Sigmoid colon (tissue), 7 donors: ENCODE data around the gene TMPRSS4. TPM values are rescaled to one million over a fixed set of nuclear protein-coding genes. Genes with fewer than 3 reads are reported as not detected.
A peak's percentile ranks its signal among the peaks of the same experiment; 100 is the strongest.

Experiments used
- DNase-seq: peaks from one replicate; pipeline ENCODE4 v3.0.0-alpha.2; 2019
- H3K27ac ChIP-seq, 4 donors: fragments of 200-600 bp; sonication (generic); one replicate each; pipeline ENCODE4 v1.5.1; 2016 to 2019; ENCODE audit warnings: mild to moderate bottlenecking in 1 of 4
- H3K27me3 ChIP-seq, 3 donors: fragments of 200-600 bp; sonication (generic); one replicate each; pipeline ENCODE4 v1.5.1; 2019; ENCODE audit warnings: mild to moderate bottlenecking in 1 of 3
- H3K36me3 ChIP-seq, 4 donors: fragments of 200-600 bp; sonication (generic); one replicate each; pipeline ENCODE4 v1.5.1; 2016 to 2019
- H3K4me1 ChIP-seq, 4 donors: fragments of 200-600 bp; sonication (generic); one replicate each; pipeline ENCODE4 v1.5.1; 2017 to 2019
- H3K4me3 ChIP-seq, 4 donors: fragments of 200-600 bp; sonication (generic); one replicate each; pipeline ENCODE4 v1.5.1; 2017 to 2019; ENCODE audit warnings: mild to moderate bottlenecking in 2 of 4, moderate library complexity in 1 of 4
- H3K9me3 ChIP-seq, 4 donors: fragments of 200-600 bp in 3 of 4; sonication (generic) in 3 of 4; one replicate each; pipeline versions ENCODE4 v1.5.1 to v1.6.1; 2013 to 2019
- CTCF ChIP-seq, 4 experiments: fragments of 450-650 bp in 3 of 4; fragments of 200-600 bp in 1 of 4; IDR thresholded peaks; one replicate each; pipeline ENCODE4 v1.5.1; 2016 to 2019; ENCODE audit warnings: antibody characterized with exemption in 4 of 4, mild to moderate bottlenecking in 3 of 4, moderate library complexity in 2 of 4
- EP300 ChIP-seq, 4 donors: sonication (generic); formaldehyde crosslinking; IDR thresholded peaks; one replicate each; pipeline ENCODE4 v1.6.1; 2017; ENCODE audit warnings: antibody characterized with exemption in 4 of 4
- POLR2A ChIP-seq, 2 donors: fragments of 450-650 bp; IDR thresholded peaks; one replicate each; pipeline ENCODE4 v1.6.1; 2016; ENCODE audit warnings: antibody characterized with exemption in 2 of 2, mild to moderate bottlenecking in 2 of 2, moderate library complexity in 2 of 2
- POLR2AphosphoS5 ChIP-seq, 4 donors: sonication (generic); formaldehyde crosslinking; IDR thresholded peaks; one replicate each; pipeline ENCODE4 v1.6.1; 2017; ENCODE audit warnings: antibody characterized with exemption in 4 of 4
- WGBS, 2 donors: extraction: QIAGEN DNeasy Blood & Tissue Kit; methylation state at CpG; one replicate each; pipeline ENCODE4 v1.1.7; 2013; 5-methylcytosine and 5-hydroxymethylcytosine counted together
- intact Hi-C: fragments of 100-400 bp; cut with DNase I; formaldehyde crosslinking; loops from one replicate; pipeline ENCODE4 v1.15.1; 2023
- polyA plus RNA-seq, 3 donors: library from polyadenylated mRNA; stranded (reverse); fragments of 200-250 nt; gene quantifications; one replicate each; pipeline ENCODE4 v1.2.3, GENCODE V29; 2013
- total RNA-seq, 4 donors: library from RNA; depleted of rRNA; stranded (reverse); fragments of >200 nt; gene quantifications; one replicate each; pipeline ENCODE4 v1.1.0, GENCODE V29; 2016
- donor health status: healthy with polysubstance abuse.
- donor health status: Bipolar disorder and iron deficiency.
- donor health status: healthy.

Gene TMPRSS4
- total and polyA plus RNA-seq, 7 donors, result 1.4 to 134 (median 84.6) TPM; not detected in 3

DNA sequence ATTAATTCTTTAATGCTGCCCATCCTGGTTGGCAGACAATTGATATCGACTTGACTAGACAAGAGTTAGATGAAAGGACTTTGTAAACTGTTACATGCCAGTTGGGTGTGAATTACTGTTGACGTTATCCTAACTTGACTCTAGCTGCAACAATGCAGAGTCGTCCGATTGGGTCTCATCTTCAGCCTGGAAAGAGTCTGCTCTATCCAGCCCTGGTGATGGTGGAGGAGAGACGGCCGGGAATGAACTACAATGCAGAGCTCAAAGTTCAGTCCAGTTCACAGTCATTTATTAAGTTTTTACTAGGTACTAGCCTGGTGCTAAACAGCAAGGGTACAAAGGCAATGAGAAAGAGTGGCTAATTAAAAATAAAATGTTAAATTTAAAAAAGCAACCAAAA lies 14.8 kb downstream of the TMPRSS4 start:
- Histone ChIP-seq H3K4me3 (no peak overlapping the region), H3K9me3 (peaks cover 0 to 7% (median 0%) of the 10 kb centered on the region in 4 donors), H3K27ac (no peak overlapping the region), H3K4me1 (no peaks in the 10 kb centered on the region), H3K36me3 (no peaks in the 10 kb centered on the region), H3K27me3 (peaks cover 0 to 10% (median 0%) of the 10 kb centered on the region in 3 donors)
- TF ChIP-seq EP300 (IDR thresholded peaks at IDR 0.05) (no peak), POLR2A (IDR thresholded peaks at IDR 0.05) (no peak), POLR2AphosphoS5 (IDR thresholded peaks at IDR 0.05) (no peak)
- intact Hi-C loops, result no loop called here
- DNase-seq, result no peak
- WGBS, 2 donors, result 19 to 56% methylated on average over 6 of the region's 6 CpGs

DNA sequence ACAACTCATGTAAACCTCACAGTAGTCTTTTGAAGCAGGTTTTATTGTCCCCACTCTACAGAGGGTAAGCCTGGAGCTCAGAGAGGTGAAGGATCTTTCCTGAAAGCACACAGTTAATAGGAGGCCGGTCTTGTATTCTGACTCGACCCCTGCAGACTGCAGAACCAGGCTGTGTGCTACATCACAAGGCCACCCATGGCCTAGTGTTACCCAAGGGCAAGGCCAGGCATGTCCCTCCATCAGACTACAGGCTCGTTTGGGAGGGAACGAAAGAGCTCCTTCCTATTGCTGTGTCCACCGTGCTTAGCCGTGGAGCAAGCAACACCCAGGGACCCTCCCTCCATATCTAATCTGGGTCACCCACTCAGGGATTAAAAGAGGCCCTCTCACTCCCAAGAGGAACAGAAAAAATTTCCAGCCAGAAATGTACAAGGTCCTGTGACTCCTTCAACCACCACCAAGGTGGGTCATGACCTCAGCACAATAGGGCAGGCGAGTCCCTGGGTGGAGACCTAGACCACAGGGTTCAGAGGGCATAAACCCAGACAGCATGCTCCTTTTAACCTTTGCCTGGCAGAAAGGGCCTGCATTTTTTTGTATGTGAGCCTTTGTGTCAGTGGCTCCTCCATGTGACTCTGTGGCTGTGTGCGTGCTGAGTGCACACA lies 16.2 kb downstream of the TMPRSS4 start:
- Histone ChIP-seq H3K27ac (no peak overlapping the region), H3K4me3 (no peak overlapping the region), H3K4me1 (no peaks in the 10 kb centered on the region), H3K36me3 (no peaks in the 10 kb centered on the region), H3K27me3 (peaks cover 0 to 10% (median 0%) of the 10 kb centered on the region in 3 donors), H3K9me3 (no peaks in the 10 kb centered on the region)
- TF ChIP-seq POLR2AphosphoS5 (IDR thresholded peaks at IDR 0.05) (no peak), EP300 (IDR thresholded peaks at IDR 0.05) (no peak), POLR2A (IDR thresholded peaks at IDR 0.05) (no peak), CTCF (IDR thresholded peaks at IDR 0.05) (no peak)
- intact Hi-C loops, result no loop called here
- no peak for DNase-seq
- 83 to 84% methylated on average over 8 of the region's 8 CpGs for WGBS, 2 donors

DNA sequence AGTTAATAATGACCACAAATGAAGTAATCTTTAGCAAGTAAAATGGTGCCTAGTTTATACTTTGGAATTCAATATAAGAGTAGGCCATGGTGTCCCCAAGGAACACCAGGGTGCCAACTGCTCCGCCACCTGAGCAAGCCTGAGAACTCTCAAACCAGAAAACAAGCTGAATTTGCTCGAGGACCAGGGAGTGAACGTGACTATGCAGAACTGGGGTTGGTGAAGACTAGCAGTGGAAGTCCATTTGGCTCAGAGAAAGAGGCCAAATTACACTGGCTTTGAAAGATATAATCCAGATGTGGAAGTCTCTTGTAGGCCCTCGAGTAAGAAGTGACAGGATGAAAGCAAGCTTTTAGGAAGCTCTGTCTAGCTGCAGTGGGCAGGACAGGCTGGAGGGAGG lies 18.6 kb downstream of the TMPRSS4 start:
- Histone ChIP-seq H3K36me3 (no peaks in the 10 kb centered on the region), H3K27ac (no peak overlapping the region), H3K4me1 (no peaks in the 10 kb centered on the region), H3K4me3 (no peak overlapping the region), H3K9me3 (no peaks in the 10 kb centered on the region), H3K27me3 (peaks cover 0 to 10% (median 0%) of the 10 kb centered on the region in 3 donors)
- WGBS, 2 donors, result 73 to 89% methylated on average over 4 of the region's 4 CpGs
- DNase-seq, result no peak
- intact Hi-C loops, result no loop called here
- no peak for TF ChIP-seq POLR2AphosphoS5 (IDR thresholded peaks at IDR 0.05)
- no peak for TF ChIP-seq EP300 (IDR thresholded peaks at IDR 0.05)
- no peak for TF ChIP-seq CTCF (IDR thresholded peaks at IDR 0.05)
- no peak for TF ChIP-seq POLR2A (IDR thresholded peaks at IDR 0.05)

GRCh38 chr11:118095967-118096367 lies 19.1 kb downstream of the TMPRSS4 start:
- TF ChIP-seq POLR2A (IDR thresholded peaks at IDR 0.05) (no peak), EP300 (IDR thresholded peaks at IDR 0.05) (no peak), POLR2AphosphoS5 (IDR thresholded peaks at IDR 0.05) (no peak), CTCF (IDR thresholded peaks at IDR 0.05) (no peak)
- Histone ChIP-seq H3K9me3 (no peaks in the 10 kb centered on the region), H3K4me1 (no peaks in the 10 kb centered on the region), H3K4me3 (no peak overlapping the region), H3K27ac (no peak overlapping the region), H3K36me3 (no peaks in the 10 kb centered on the region), H3K27me3 (peaks cover 0 to 10% (median 0%) of the 10 kb centered on the region in 3 donors)
- intact Hi-C loops, result no loop called here
- 0 to 77% methylated on average over 1 of the region's 1 CpG for WGBS, 2 donors
- no peak for DNase-seq

DNA sequence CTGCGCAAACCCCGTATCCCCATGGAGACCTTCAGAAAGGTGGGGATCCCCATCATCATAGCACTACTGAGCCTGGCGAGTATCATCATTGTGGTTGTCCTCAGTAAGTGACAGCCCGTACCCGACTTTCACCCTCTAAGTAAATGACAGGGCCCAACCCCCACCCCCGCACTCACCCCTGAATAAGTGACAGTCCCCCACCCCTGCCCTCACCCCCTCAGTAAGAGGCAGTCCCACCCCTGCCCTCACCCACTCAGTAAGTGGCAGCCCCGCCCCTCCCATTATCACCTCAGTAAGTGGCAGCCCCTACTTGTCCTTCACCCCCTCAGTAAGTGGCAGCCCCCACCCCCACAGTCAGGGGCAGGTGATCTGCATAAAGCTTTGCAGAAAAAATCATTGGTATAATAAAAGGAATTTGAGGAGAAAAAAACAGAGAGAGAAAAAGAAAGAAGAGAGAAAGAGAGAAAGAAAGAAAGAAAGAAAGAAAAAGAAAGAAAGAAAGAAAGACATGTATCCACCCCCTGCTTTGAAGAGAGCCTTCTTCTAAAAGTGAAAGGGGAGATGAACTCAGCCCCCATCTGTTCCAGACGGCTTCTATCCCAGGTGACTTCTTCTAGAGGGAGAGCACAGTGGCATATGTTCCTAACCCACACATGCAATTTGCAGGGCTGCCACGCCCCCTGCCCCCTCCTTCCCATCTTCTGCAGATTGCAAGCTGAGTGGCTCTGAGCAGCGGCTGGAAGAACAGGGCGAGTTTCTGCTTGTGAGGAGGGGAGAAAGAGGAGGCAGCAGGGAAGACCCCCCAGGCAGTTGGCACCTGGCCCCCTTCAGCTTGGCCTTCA lies 22.3 kb downstream of the TMPRSS4 start:
- Histone ChIP-seq H3K9me3 (no peaks in the 10 kb centered on the region), H3K36me3 (no peaks in the 10 kb centered on the region), H3K4me1 (no peaks in the 10 kb centered on the region), H3K27me3 (no peaks in the 10 kb centered on the region), H3K4me3 (no peak overlapping the region), H3K27ac (no peak overlapping the region)
- intact Hi-C loops, result no loop called here
- no peak for TF ChIP-seq EP300 (IDR thresholded peaks at IDR 0.05)
- TF ChIP-seq POLR2A (IDR thresholded peaks at IDR 0.05), result no peak
- TF ChIP-seq CTCF (IDR thresholded peaks at IDR 0.05), result no peak
- no peak for TF ChIP-seq POLR2AphosphoS5 (IDR thresholded peaks at IDR 0.05)
- WGBS, 2 donors, result 79 to 85% methylated on average over 11 of the region's 11 CpGs
- DNase-seq, result peak; percentile 54
